Neuronal stem cell (in vitro differentiated cells): Measurements from ENCODE around the gene BMP2K.
"Not testable (repeated sequence)": the region's sequence is repeated elsewhere in the genome, so short reads cannot be mapped to it uniquely, and the experiment has no call there.

Source experiments
- DNase-seq: peaks from one replicate; pipeline ENCODE4 v3.0.0-alpha.2; 2013; ENCODE audit warnings: low spot score
- H2AFZ ChIP-seq: one replicate; pipeline ENCODE4 v1.6.1; 2013; ENCODE audit warnings: mild to moderate bottlenecking, low read length, inconsistent platforms
- H2AK5ac ChIP-seq: 2 replicates; pipeline ENCODE4 v1.6.1; 2013; ENCODE audit warnings: low read depth, mild to moderate bottlenecking, inconsistent platforms, low read length, moderate library complexity, mixed read lengths
- H2BK120ac ChIP-seq: 2 replicates; pipeline ENCODE4 v1.6.1; 2013; ENCODE audit warnings: low read depth, mild to moderate bottlenecking, inconsistent platforms, low read length, moderate library complexity, mixed read lengths
- H2BK12ac ChIP-seq: one replicate; pipeline ENCODE4 v1.6.1; 2013; ENCODE audit warnings: low read length, inconsistent platforms
- H2BK15ac ChIP-seq: 2 replicates; pipeline ENCODE4 v1.6.1; 2013; ENCODE audit warnings: mild to moderate bottlenecking, low read length, inconsistent platforms, mixed read lengths
- H2BK5ac ChIP-seq: one replicate; pipeline ENCODE4 v1.6.1; 2013; ENCODE audit warnings: inconsistent platforms, mild to moderate bottlenecking, low read length, moderate library complexity
- H3K14ac ChIP-seq: one replicate; pipeline ENCODE4 v1.6.1; 2013; ENCODE audit warnings: low read length, inconsistent platforms
- H3K18ac ChIP-seq: 2 replicates; pipeline ENCODE4 v1.6.1; 2013; ENCODE audit warnings: low read length, inconsistent platforms
- H3K23ac ChIP-seq: 2 replicates; pipeline ENCODE4 v1.6.1; 2013; ENCODE audit warnings: low read depth, mild to moderate bottlenecking, mixed read lengths, low read length, inconsistent platforms; ENCODE audit not compliant: poor library complexity
- H3K27ac ChIP-seq: replicated peaks from 3 replicates; pipeline ENCODE4 v1.5.1; 2013; ENCODE audit warnings: low read length, inconsistent platforms
- H3K27me3 ChIP-seq, 3 experiments: 2 replicates each; pipeline ENCODE4 v1.6.1; 2013; ENCODE audit warnings: low read length in 3 of 3, mild to moderate bottlenecking in 2 of 3, inconsistent platforms in 1 of 3, low read depth in 1 of 3, mixed read lengths in 1 of 3, moderate library complexity in 1 of 3; ENCODE audit not compliant: control insufficient read depth in 3 of 3, insufficient read depth in 3 of 3
- H3K36me3 ChIP-seq, 2 donors: replicated peaks in 1 of 2; 2 replicates each; pipeline ENCODE4 v1.6.1; 2013; ENCODE audit warnings: low read length in 2 of 2; ENCODE audit not compliant: control insufficient read depth in 2 of 2, insufficient read depth in 2 of 2
- H3K4ac ChIP-seq: 2 replicates; pipeline ENCODE4 v1.6.1; 2013; ENCODE audit warnings: inconsistent platforms, mild to moderate bottlenecking, low read length, moderate library complexity
- H3K4me1 ChIP-seq, 2 donors: 1 replicate in 1 of 2; 2 replicates in 1 of 2; pipeline ENCODE4 v1.6.1; 2013; ENCODE audit warnings: low read length in 2 of 2, low read depth in 1 of 2; ENCODE audit not compliant: control insufficient read depth in 2 of 2, insufficient read depth in 1 of 2
- H3K4me2 ChIP-seq: one replicate; pipeline ENCODE4 v1.6.1; 2013; ENCODE audit warnings: mild to moderate bottlenecking, low read length, inconsistent platforms; ENCODE audit not compliant: insufficient read depth, poor library complexity, severe bottlenecking
- H3K4me3 ChIP-seq, 2 donors: 2 replicates each; pipeline ENCODE4 v1.5.1; 2013; ENCODE audit warnings: low read length in 2 of 2, mild to moderate bottlenecking in 2 of 2, inconsistent platforms in 1 of 2, moderate library complexity in 1 of 2
- H3K79me1 ChIP-seq: one replicate; pipeline ENCODE4 v1.6.1; 2013; ENCODE audit warnings: low read depth, mild to moderate bottlenecking, inconsistent platforms, low read length, moderate library complexity
- H3K9ac ChIP-seq: one replicate; pipeline ENCODE4 v1.6.1; 2013; ENCODE audit warnings: mild to moderate bottlenecking, low read depth, low read length, inconsistent platforms; ENCODE audit not compliant: poor library complexity
- H3K9me3 ChIP-seq, 2 donors: replicated peaks in 1 of 2; 2 replicates each; pipeline versions ENCODE3 to v1.6.1; 2013; ENCODE audit warnings: low read length in 2 of 2, mild to moderate bottlenecking in 2 of 2, inconsistent platforms in 1 of 2, low read depth in 1 of 2, mixed read lengths in 1 of 2, moderate library complexity in 1 of 2; ENCODE audit not compliant: control insufficient read depth in 2 of 2, insufficient read depth in 1 of 2
- H4K8ac ChIP-seq: one replicate; pipeline ENCODE4 v1.6.1; 2013; ENCODE audit warnings: low read depth, mild to moderate bottlenecking, inconsistent platforms, low read length, moderate library complexity
- H4K91ac ChIP-seq: one replicate; pipeline ENCODE4 v1.6.1; 2013; ENCODE audit warnings: low read length, low read depth, mild to moderate bottlenecking, inconsistent platforms; ENCODE audit not compliant: poor library complexity
- WGBS, 2 donors: extraction: QIAGEN DNeasy Blood & Tissue Kit; methylation state at CpG; one replicate each; pipeline ENCODE4 v1.1.7; 2013; ENCODE audit warnings: missing lambda C conversion rate in 2 of 2, mixed read lengths in 1 of 2; ENCODE audit not compliant: insufficient read length in 2 of 2, insufficient replicate concordance in 1 of 2; ENCODE audit errors: extremely low coverage in 2 of 2; 5-methylcytosine and 5-hydroxymethylcytosine counted together

Gene BMP2K

GRCh38 chr4:78864405-78865024 lies 88.4 kb downstream of the BMP2K start:
- Histone ChIP-seq H3K4me1 (no peaks in the 10 kb centered on the region), H2AFZ (no peak overlapping the region), H3K4me3 (no peak overlapping the region), H3K27me3 (no peaks in the 10 kb centered on the region), H2BK5ac (no peak overlapping the region), H4K8ac (no peak overlapping the region), H2BK12ac (no peak overlapping the region), H3K14ac (no peak overlapping the region), H3K23ac (no peak overlapping the region), H3K27ac (no peak overlapping the region), H2BK120ac (no peak overlapping the region), H3K4ac (no peak overlapping the region), H2AK5ac (no peak overlapping the region), H3K18ac (no peak overlapping the region), H2BK15ac (no peak overlapping the region), H4K91ac (no peak overlapping the region), H3K36me3 (peaks cover 2 to 61% of the 10 kb centered on the region in 2 donors), H3K9me3 (no peaks in the 10 kb centered on the region), H3K79me1 (no peaks in the 10 kb centered on the region), H3K4me2 (no peak overlapping the region), H3K9ac (no peak overlapping the region)
- peak; percentile 52 for DNase-seq
- WGBS, 2 donors, result no CpG with 5 or more reads among the region's 3 CpGs

DNA sequence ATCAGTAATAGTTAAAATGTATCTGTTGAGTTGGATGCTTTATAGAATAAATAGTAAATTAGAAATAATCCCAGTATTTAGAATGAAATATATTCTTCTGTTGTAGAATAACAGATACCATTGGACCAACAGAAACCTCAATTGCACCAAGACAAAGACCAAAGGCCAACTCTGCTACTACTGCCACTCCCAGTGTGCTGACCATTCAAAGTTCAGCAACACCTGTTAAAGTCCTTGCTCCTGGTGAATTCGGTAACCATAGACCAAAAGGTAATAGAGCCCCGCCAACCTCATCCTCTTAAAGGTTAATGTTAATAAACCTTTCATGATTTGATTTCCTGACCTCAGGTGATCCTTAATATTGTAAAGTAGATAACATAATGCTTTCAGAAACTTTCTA lies 89.3 kb downstream of the BMP2K start:
- DNase-seq, result no peak
- WGBS, 2 donors, result no CpG with 5 or more reads among the region's 2 CpGs
- H3K9me3 ChIP-seq, result no peaks in the 10 kb centered on the region

DNA sequence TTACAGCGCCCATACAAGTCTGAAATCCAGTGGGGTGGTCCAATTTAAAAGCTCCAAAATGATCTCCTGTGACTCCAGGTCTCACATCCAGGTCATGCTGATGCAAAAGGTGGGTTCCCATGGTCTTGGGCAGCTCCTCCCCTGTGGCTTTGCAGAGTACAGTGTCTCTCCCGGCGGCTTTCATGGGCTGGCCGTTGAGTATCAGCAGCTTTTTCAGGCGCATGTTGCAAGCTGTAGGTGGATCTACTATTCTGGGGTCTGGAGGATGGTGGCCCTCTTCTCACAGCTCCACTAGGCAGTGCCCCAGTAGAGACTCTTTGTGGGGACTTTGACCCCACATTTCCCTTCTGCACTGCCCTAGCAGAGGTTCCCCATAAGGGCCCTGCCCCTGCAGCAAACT lies 92.6 kb downstream of the BMP2K start:
- not testable (repeated sequence) for H3K9ac ChIP-seq, H3K4me2 ChIP-seq, H3K4me1 ChIP-seq, H3K27ac ChIP-seq, H2BK15ac ChIP-seq, H3K4ac ChIP-seq, H3K4me3 ChIP-seq, H3K79me1 ChIP-seq, DNase-seq, H3K9me3 ChIP-seq, H3K27me3 ChIP-seq, H2BK120ac ChIP-seq, H2AFZ ChIP-seq, H3K14ac ChIP-seq, H2BK5ac ChIP-seq, H4K8ac ChIP-seq, H4K91ac ChIP-seq, H3K23ac ChIP-seq, H3K18ac ChIP-seq, H2AK5ac ChIP-seq, H2BK12ac ChIP-seq
- WGBS, 2 donors, result no CpG with 5 or more reads among the region's 5 CpGs
- peaks cover 10 to 68% of the 10 kb centered on the region in 2 donors for H3K36me3 ChIP-seq

More for the DNA sequence above, 89.3 kb downstream of the BMP2K start:
- Histone ChIP-seq H2AK5ac (no peak overlapping the region), H3K4me1 (no peaks in the 10 kb centered on the region), H3K4me3 (no peak overlapping the region), H2BK120ac (no peak overlapping the region), H3K36me3 (peaks cover 2 to 60% of the 10 kb centered on the region in 2 donors), H3K23ac (no peak overlapping the region), H3K18ac (no peak overlapping the region), H3K79me1 (no peaks in the 10 kb centered on the region), H3K27ac (no peak overlapping the region), H3K4ac (no peak overlapping the region), H2BK5ac (no peak overlapping the region), H3K14ac (no peak overlapping the region), H2BK12ac (no peak overlapping the region), H4K8ac (no peak overlapping the region), H2AFZ (no peak overlapping the region), H3K4me2 (no peak overlapping the region), H4K91ac (no peak overlapping the region), H3K9ac (no peak overlapping the region), H2BK15ac (no peak overlapping the region), H3K27me3 (no peaks in the 10 kb centered on the region)

GRCh38 chr4:78870056-78870455 lies 93.9 kb downstream of the BMP2K start:
- no peak overlapping the region for H4K91ac ChIP-seq
- H2BK5ac ChIP-seq, result no peak overlapping the region
- DNase-seq, result no peak
- H3K36me3 ChIP-seq, result peaks cover 10 to 82% of the 10 kb centered on the region in 2 donors
- no peak overlapping the region for H3K9ac ChIP-seq
- no peaks in the 10 kb centered on the region for H3K27me3 ChIP-seq
- H3K4me1 ChIP-seq, result no peaks in the 10 kb centered on the region
- H3K4me3 ChIP-seq, result no peak overlapping the region
- H3K4me2 ChIP-seq, result no peak overlapping the region
- no peak overlapping the region for H2AK5ac ChIP-seq
- no peak overlapping the region for H2BK120ac ChIP-seq
- no peak overlapping the region for H2BK15ac ChIP-seq
- H3K23ac ChIP-seq, result no peak overlapping the region
- H3K14ac ChIP-seq, result no peak overlapping the region
- no peaks in the 10 kb centered on the region for H3K9me3 ChIP-seq
- H3K18ac ChIP-seq, result no peak overlapping the region
- H4K8ac ChIP-seq, result no peak overlapping the region
- no peak overlapping the region for H3K27ac ChIP-seq
- no peak overlapping the region for H2BK12ac ChIP-seq
- no peak overlapping the region for H3K4ac ChIP-seq
- H3K79me1 ChIP-seq, result no peaks in the 10 kb centered on the region
- no peak overlapping the region for H2AFZ ChIP-seq
